H9 (cell line): Measurements from ENCODE around the gene BMPER. TPM values are rescaled to one million over a fixed set of nuclear protein-coding genes. Genes with fewer than 3 reads are reported as not detected.
A peak's percentile ranks its signal among the peaks of the same experiment; 100 is the strongest.

Experiments used
- DNase-seq: peaks from one replicate; pipeline ENCODE4 v3.0.0-alpha.2; 2017
- H2AFZ ChIP-seq: one replicate; pipeline ENCODE4 v1.6.1; 2013; ENCODE audit warnings: mild to moderate bottlenecking, low read length, control low read depth, moderate library complexity
- H2AK5ac ChIP-seq: 2 replicates; pipeline ENCODE4 v1.6.1; 2013; ENCODE audit warnings: low read length, control low read depth, mixed read lengths; ENCODE audit not compliant: insufficient read length
- H2BK120ac ChIP-seq: one replicate; pipeline ENCODE4 v1.6.1; 2013; ENCODE audit warnings: low read depth, mild to moderate bottlenecking, low read length, control low read depth, inconsistent platforms; ENCODE audit not compliant: poor library complexity, severe bottlenecking
- H2BK12ac ChIP-seq: 2 replicates; pipeline ENCODE4 v1.6.1; 2013; ENCODE audit warnings: low read length, control low read depth, mixed read lengths, low read depth; ENCODE audit not compliant: insufficient read length
- H2BK15ac ChIP-seq: 2 replicates; pipeline ENCODE4 v1.6.1; 2013; ENCODE audit warnings: low read depth, low read length, control low read depth
- H2BK20ac ChIP-seq: one replicate; pipeline ENCODE4 v1.6.1; 2013; ENCODE audit warnings: low read depth, mild to moderate bottlenecking, low read length, control low read depth, inconsistent platforms; ENCODE audit not compliant: poor library complexity, severe bottlenecking
- H2BK5ac ChIP-seq: 2 replicates; pipeline ENCODE4 v1.6.1; 2013; ENCODE audit warnings: low read length, control low read depth, mixed read lengths; ENCODE audit not compliant: insufficient read length
- H3K14ac ChIP-seq: 2 replicates; pipeline ENCODE4 v1.6.1; 2013; ENCODE audit warnings: low read length, control low read depth; ENCODE audit not compliant: insufficient read depth
- H3K18ac ChIP-seq: 2 replicates; pipeline ENCODE4 v1.6.1; 2013; ENCODE audit warnings: low read depth, mild to moderate bottlenecking, mixed read lengths, low read length, control low read depth; ENCODE audit not compliant: insufficient read length
- H3K23ac ChIP-seq: 2 replicates; pipeline ENCODE4 v1.6.1; 2013; ENCODE audit warnings: low read length, control low read depth, mixed read lengths, low read depth; ENCODE audit not compliant: insufficient read length
- H3K23me2 ChIP-seq: 2 replicates; pipeline ENCODE4 v1.6.1; 2013; ENCODE audit warnings: low read depth, mild to moderate bottlenecking, mixed read lengths, low read length, control low read depth; ENCODE audit not compliant: insufficient read length, poor library complexity, severe bottlenecking
- H3K27ac ChIP-seq: 2 replicates; pipeline ENCODE4 v1.5.1; 2013; ENCODE audit warnings: low read length, control low read depth, mixed read lengths, low read depth; ENCODE audit not compliant: insufficient read length
- H3K27me3 ChIP-seq: 2 replicates; pipeline ENCODE4 v1.6.1; 2013; ENCODE audit warnings: low read length, control low read depth, inconsistent platforms; ENCODE audit not compliant: insufficient read depth
- H3K4ac ChIP-seq: 2 replicates; pipeline ENCODE4 v1.6.1; 2013; ENCODE audit warnings: low read depth, mild to moderate bottlenecking, control low read depth, inconsistent platforms, low read length, moderate library complexity
- H3K4me1 ChIP-seq: 2 replicates; pipeline ENCODE4 v1.6.1; 2013; ENCODE audit warnings: low read length, control low read depth, inconsistent platforms; ENCODE audit not compliant: insufficient read depth
- H3K4me2 ChIP-seq: 2 replicates; pipeline ENCODE4 v1.6.1; 2013; ENCODE audit warnings: low read length, control low read depth, mixed read lengths; ENCODE audit not compliant: insufficient read length, insufficient read depth
- H3K56ac ChIP-seq: 2 replicates; pipeline ENCODE4 v1.6.1; 2013; ENCODE audit warnings: low read depth, mild to moderate bottlenecking, mixed read lengths, low read length, control low read depth; ENCODE audit not compliant: insufficient read length
- H3K79me1 ChIP-seq: 2 replicates; pipeline ENCODE4 v1.6.1; 2013; ENCODE audit warnings: low read depth, mild to moderate bottlenecking, moderate library complexity, low read length, control low read depth, inconsistent platforms; ENCODE audit not compliant: insufficient read depth, poor library complexity, severe bottlenecking
- H3K79me2 ChIP-seq: 2 replicates; pipeline ENCODE4 v1.6.1; 2013; ENCODE audit warnings: low read length, control low read depth, inconsistent platforms; ENCODE audit not compliant: insufficient read depth
- H3K9ac ChIP-seq: 2 replicates; pipeline ENCODE4 v1.6.1; 2013; ENCODE audit warnings: low read length, control low read depth, mixed read lengths; ENCODE audit not compliant: insufficient read length; ENCODE audit errors: extremely low read depth
- H3K9me3 ChIP-seq: one replicate; pipeline ENCODE4 v1.6.1; 2013; ENCODE audit warnings: low read depth, low read length, inconsistent platforms; ENCODE audit not compliant: control insufficient read depth
- H3T11ph ChIP-seq: one replicate; pipeline ENCODE4 v1.6.1; 2013; ENCODE audit warnings: mild to moderate bottlenecking, low read length, control low read depth, inconsistent platforms
- H4K20me1 ChIP-seq: one replicate; pipeline ENCODE4 v1.6.1; 2013; ENCODE audit not compliant: control insufficient read depth, insufficient read length, insufficient read depth
- H4K5ac ChIP-seq: 2 replicates; pipeline ENCODE4 v1.6.1; 2013; ENCODE audit warnings: low read depth, mild to moderate bottlenecking, mixed read lengths, low read length, control low read depth; ENCODE audit not compliant: insufficient read length
- H4K8ac ChIP-seq: replicated peaks from 2 replicates; pipeline ENCODE4 v1.6.1; 2013; ENCODE audit warnings: low read length, control low read depth, mixed read lengths, low read depth; ENCODE audit not compliant: insufficient read length
- H4K91ac ChIP-seq: 2 replicates; pipeline ENCODE4 v1.6.1; 2013; ENCODE audit warnings: low read depth, mild to moderate bottlenecking, moderate library complexity, mixed read lengths, low read length, control low read depth; ENCODE audit not compliant: insufficient read length
- H3K27ac Mint-ChIP-seq, 3 experiments: 2 replicates in 2 of 3; 3 replicates in 1 of 3; pipeline ENCODE4 v1.8.0; 2020 to 2021; ENCODE audit warnings: mixed read lengths in 3 of 3, mild to moderate bottlenecking in 1 of 3, moderate library complexity in 1 of 3
- H3K27me3 Mint-ChIP-seq: 2 replicates; pipeline ENCODE4 v1.8.0; 2021; ENCODE audit warnings: low read depth, mild to moderate bottlenecking, moderate library complexity, mixed read lengths
- H3K36me3 Mint-ChIP-seq, 3 experiments: 2 replicates in 2 of 3; 3 replicates in 1 of 3; pipeline ENCODE4 v1.8.0; 2020 to 2021; ENCODE audit warnings: low read depth in 3 of 3, mixed read lengths in 3 of 3; ENCODE audit not compliant: insufficient read depth in 1 of 3
- H3K4me1 Mint-ChIP-seq, 2 experiments: 2 replicates each; pipeline ENCODE4 v1.8.0; 2020; ENCODE audit warnings: mixed read lengths in 2 of 2
- H3K4me3 Mint-ChIP-seq, 2 experiments: 2 replicates in 1 of 2; 3 replicates in 1 of 2; pipeline ENCODE4 v1.8.0; 2020 to 2021; ENCODE audit warnings: mild to moderate bottlenecking in 2 of 2, mixed read lengths in 2 of 2, moderate library complexity in 1 of 2
- H3K9me3 Mint-ChIP-seq, 2 experiments: 2 replicates in 1 of 2; 3 replicates in 1 of 2; pipeline ENCODE4 v1.8.0; 2020; ENCODE audit warnings: mild to moderate bottlenecking in 2 of 2, mixed read lengths in 2 of 2, moderate library complexity in 1 of 2
- WGBS: extraction: QIAGEN DNeasy Blood & Tissue Kit; methylation state at CpG from one replicate; pipeline ENCODE4 v1.1.7; 2013; ENCODE audit warnings: missing lambda C conversion rate, low lambda C conversion rate, mixed read lengths; ENCODE audit not compliant: insufficient read length; ENCODE audit errors: extremely low coverage; 5-methylcytosine and 5-hydroxymethylcytosine counted together
- total RNA-seq: library from RNA; stranded (reverse); gene quantifications from 2 replicates; pipeline ENCODE4 v1.2.1, GENCODE V29; 2021
- TF ChIP-seq, protein P1 (sequence below): fragments of 200-600 bp; sonication (generic); conservative IDR thresholded peaks from 3 replicates; pipeline ENCODE4 v1.8.0; 2021; ENCODE audit warnings: antibody characterized with exemption, mild to moderate bottlenecking

Gene BMPER
- total RNA-seq, 1 experiment from 2014 or later = 0.20 TPM

DNA sequence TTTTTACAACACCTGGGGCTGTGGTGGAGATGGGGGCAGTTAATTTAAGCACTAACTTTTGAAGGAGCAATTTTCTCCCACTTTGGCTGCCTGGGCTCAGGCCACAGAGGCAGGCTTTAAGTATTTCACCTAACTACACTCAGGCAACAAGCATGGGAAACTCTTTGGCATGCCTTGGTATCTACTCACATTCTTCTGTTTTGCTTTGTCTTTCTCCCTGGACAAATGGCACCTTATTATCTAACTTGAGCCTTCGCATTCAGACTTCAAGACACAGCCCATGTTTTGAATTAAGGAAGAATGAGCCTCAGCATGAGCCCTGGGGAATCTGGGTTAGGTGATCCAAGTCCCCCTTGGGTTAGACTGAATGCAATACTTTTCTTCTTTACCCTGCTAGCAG lies 31.8 kb upstream of the BMPER start:
- H3K4me3 Mint-ChIP-seq = no peak overlapping the region
- Histone ChIP-seq H3K4me2 (no peak overlapping the region), H3K23ac (no peak overlapping the region), H3K4ac (no peak overlapping the region), H4K20me1 (no peaks in the 10 kb centered on the region), H2AFZ (no peak overlapping the region), H2BK120ac (no peak overlapping the region), H4K5ac (no peak overlapping the region), H2BK5ac (no peak overlapping the region), H3K9me3 (no peaks in the 10 kb centered on the region), H3K9ac (no peak overlapping the region), H3K27ac (no peak overlapping the region), H3K27me3 (no peaks in the 10 kb centered on the region), H2BK12ac (no peak overlapping the region), H3K18ac (no peak overlapping the region), H2BK20ac (no peak overlapping the region), H3K79me2 (no peaks in the 10 kb centered on the region), H4K91ac (no peak overlapping the region), H3K4me1 (peaks cover 4% of the 10 kb centered on the region; the same call in 1 of the 2 replicates), H3K79me1 (no peaks in the 10 kb centered on the region), H3K56ac (no peak overlapping the region), H3K23me2 (no peaks in the 10 kb centered on the region), H2AK5ac (no peak overlapping the region), H2BK15ac (no peak overlapping the region), H4K8ac (no peak overlapping the region), H3T11ph (no peak overlapping the region), H3K14ac (no peak overlapping the region; the same call in 1 of the 2 replicates)
- H3K36me3 Mint-ChIP-seq = no peaks in the 10 kb centered on the region; a peak in 1 of 7 replicates
- TF ChIP-seq, protein P1, sequence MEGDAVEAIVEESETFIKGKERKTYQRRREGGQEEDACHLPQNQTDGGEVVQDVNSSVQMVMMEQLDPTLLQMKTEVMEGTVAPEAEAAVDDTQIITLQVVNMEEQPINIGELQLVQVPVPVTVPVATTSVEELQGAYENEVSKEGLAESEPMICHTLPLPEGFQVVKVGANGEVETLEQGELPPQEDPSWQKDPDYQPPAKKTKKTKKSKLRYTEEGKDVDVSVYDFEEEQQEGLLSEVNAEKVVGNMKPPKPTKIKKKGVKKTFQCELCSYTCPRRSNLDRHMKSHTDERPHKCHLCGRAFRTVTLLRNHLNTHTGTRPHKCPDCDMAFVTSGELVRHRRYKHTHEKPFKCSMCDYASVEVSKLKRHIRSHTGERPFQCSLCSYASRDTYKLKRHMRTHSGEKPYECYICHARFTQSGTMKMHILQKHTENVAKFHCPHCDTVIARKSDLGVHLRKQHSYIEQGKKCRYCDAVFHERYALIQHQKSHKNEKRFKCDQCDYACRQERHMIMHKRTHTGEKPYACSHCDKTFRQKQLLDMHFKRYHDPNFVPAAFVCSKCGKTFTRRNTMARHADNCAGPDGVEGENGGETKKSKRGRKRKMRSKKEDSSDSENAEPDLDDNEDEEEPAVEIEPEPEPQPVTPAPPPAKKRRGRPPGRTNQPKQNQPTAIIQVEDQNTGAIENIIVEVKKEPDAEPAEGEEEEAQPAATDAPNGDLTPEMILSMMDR = no peak
- H3K27ac Mint-ChIP-seq = peak overlapping the region in 2 of 3 experiments; percentile 27 to 89; a peak in 2 of 7 replicates
- peaks cover 27 to 30% of the 10 kb centered on the region in 2 experiments for H3K4me1 Mint-ChIP-seq
- H3K27me3 Mint-ChIP-seq = no peaks in the 10 kb centered on the region
- WGBS = no CpG with 5 or more reads among the region's 1 CpG
- DNase-seq = no peak
- H3K9me3 Mint-ChIP-seq = no peaks in the 10 kb centered on the region
